Pancreas (tissue), 10 donors: Measurements from ENCODE around the gene AP4B1. TPM values are rescaled to one million over a fixed set of nuclear protein-coding genes. Genes with fewer than 3 reads are reported as not detected.

ENCODE experiments used
- ATAC-seq, 4 donors: fragments of 200-7000 bp; cut with Tn5 transposase; one replicate each; pipeline versions ENCODE4 v1.8.0 to v1.9.1; 2020; ENCODE audit warnings: mild to moderate bottlenecking in 4 of 4, moderate library complexity in 4 of 4
- DNase-seq, 6 donors: peaks; one replicate each; pipeline ENCODE4 v3.0.0-alpha.2; 2020
- FAIRE-seq: peaks from 2 replicates; lab custom pipeline; 2012; peaks lifted over from hg19 to GRCh38; lab: Jason Lieb, UNC
- H3K27ac ChIP-seq, 4 donors: fragments of 200-600 bp; sonication (generic); 1 replicate in 3 of 4; 2 replicates in 1 of 4; pipeline versions ENCODE4 v1.5.0 to v1.8.0; 2020
- H3K27me3 ChIP-seq, 4 donors: fragments of 200-600 bp; one replicate each; pipeline ENCODE4 v1.8.0; 2021
- H3K36me3 ChIP-seq, 3 donors: fragments of 200-600 bp; sonication (generic) in 1 of 3; one replicate each; pipeline versions ENCODE4 v1.5.0 to v1.8.0; 2020 to 2021
- H3K4me1 ChIP-seq, 3 donors: fragments of 200-600 bp; one replicate each; pipeline ENCODE4 v1.8.0; 2021
- H3K4me3 ChIP-seq, 4 donors: fragments of 200-600 bp; sonication (generic) in 2 of 4; one replicate each; pipeline versions ENCODE4 v1.5.0 to v1.8.0; 2020 to 2021
- H3K9me3 ChIP-seq, 4 donors: fragments of 200-600 bp; one replicate each; pipeline ENCODE4 v1.8.0; 2021
- CTCF ChIP-seq, 4 donors: fragments of 200-600 bp; sonication (generic) in 3 of 4; IDR thresholded peaks; one replicate each; pipeline versions ENCODE4 v1.5.0 to v1.8.0; 2021; ENCODE audit warnings: antibody characterized with exemption in 4 of 4
- WGBS, 2 donors: extraction: QIAGEN DNeasy Blood & Tissue Kit; methylation state at CpG; one replicate each; pipeline ENCODE4 v1.1.7; 2013; 5-methylcytosine and 5-hydroxymethylcytosine counted together
- intact Hi-C, 3 donors: fragments of 100-400 bp; cut with DNase I; formaldehyde crosslinking; loops; one replicate each; pipeline versions ENCODE4 v1.11.1 to v1.14.2; 2022
- polyA plus RNA-seq, 2 donors: library from polyadenylated mRNA; stranded (reverse); fragments of 200-250 nt; gene quantifications; one replicate each; pipeline ENCODE4 v1.2.3, GENCODE V29; 2013
- total RNA-seq, 6 donors: library from RNA; stranded (reverse); fragmentation: NEBNext Ultra II Directional in 4 of 6; extraction: Animal tissue kit (Norgen Biotek cat#: 25700) in 4 of 6; gene quantifications; one replicate each; pipeline versions ENCODE4 v1.2.1 to v1.2.4, GENCODE V29; 2021 to 2023
- donor health status: healthy with polysubstance abuse.
- donor health status: DM: no; HTN: no; CAD: no; lungs with moderate emphysema.
- donor health status: DM: no; HTN: no; CAD: no.
- donor health status: control.
- donor health status: control.
- donor health status: Bipolar disorder and iron deficiency.
- donor health status: DM: yes; HTN: yes; CAD: no.
- donor health status: DM: no; HTN: no; CAD: no.
- donor health status: DM: no; HTN: no; CAD: no.
- donor health status: DM: yes; HTN: yes; CAD: no.

Gene AP4B1
- total and polyA plus RNA-seq, 8 donors = 8.2 to 37.5 (median 12.7) TPM

GRCh38 chr1:113938192-113938591 is 33.6 kb upstream of the AP4B1 start:
- no peak for TF ChIP-seq CTCF (IDR thresholded peaks at IDR 0.05)
- Histone ChIP-seq H3K27me3 (no peaks in the 10 kb centered on the region), H3K9me3 (no peaks in the 10 kb centered on the region), H3K4me3 (no peak overlapping the region), H3K36me3 (peaks cover 0 to 3% (median 0%) of the 10 kb centered on the region in 3 donors), H3K27ac (no peak overlapping the region), H3K4me1 (peaks cover 9 to 22% (median 17%) of the 10 kb centered on the region in 3 donors)
- DNase-seq (no peak), FAIRE-seq (no peak), ATAC-seq (no peak)
- WGBS, 2 donors = 72 to 78% methylated on average over 5 of the region's 5 CpGs
- intact Hi-C loops = no loop called here

- Histone ChIP-seq H3K4me1 (peaks cover 20 to 32% (median 24%) of the 10 kb centered on the region in 3 donors), H3K36me3 (peaks cover 0 to 3% (median 0%) of the 10 kb centered on the region in 3 donors), H3K27me3 (no peaks in the 10 kb centered on the region), H3K4me3 (no peak overlapping the region), H3K27ac (no peak overlapping the region), H3K9me3 (no peaks in the 10 kb centered on the region)
- TF ChIP-seq CTCF (IDR thresholded peaks at IDR 0.05) = no peak
- ATAC-seq (no peak), FAIRE-seq (no peak), DNase-seq (no peak)
- intact Hi-C loops = no loop called here
- 79 to 89% methylated on average over 1 of the region's 1 CpG for WGBS, 2 donors
These were observed 32.5 kb upstream of the AP4B1 start for GRCh38 chr1:113937146-113937545.

- no peak for TF ChIP-seq CTCF (IDR thresholded peaks at IDR 0.05)
- peaks cover 26 to 44% (median 36%) of the 10 kb centered on the region in 3 donors for H3K4me1 ChIP-seq
- DNase-seq = no peak
- intact Hi-C loops = no loop called here
- no peaks in the 10 kb centered on the region for H3K9me3 ChIP-seq
- H3K36me3 ChIP-seq = no peaks in the 10 kb centered on the region
- no peak overlapping the region for H3K4me3 ChIP-seq
- FAIRE-seq = no peak
- no peak for ATAC-seq
- no peaks in the 10 kb centered on the region for H3K27me3 ChIP-seq
- WGBS, 2 donors = 82 to 89% methylated on average over 1 of the region's 1 CpG
- no peak overlapping the region for H3K27ac ChIP-seq
These were observed 31.4 kb upstream of the AP4B1 start for GRCh38 chr1:113935970-113936369.

- WGBS, 2 donors = 88 to 98% methylated on average over 1 of the region's 1 CpG
- H3K27ac ChIP-seq = no peak overlapping the region
- no peak for TF ChIP-seq CTCF (IDR thresholded peaks at IDR 0.05)
- no peak overlapping the region for H3K4me3 ChIP-seq
- H3K36me3 ChIP-seq = no peaks in the 10 kb centered on the region
- no peak for ATAC-seq
- peaks cover 26 to 48% (median 39%) of the 10 kb centered on the region in 3 donors for H3K4me1 ChIP-seq
- no peak for DNase-seq
- FAIRE-seq = no peak
- no peaks in the 10 kb centered on the region for H3K9me3 ChIP-seq
- H3K27me3 ChIP-seq = no peaks in the 10 kb centered on the region
- intact Hi-C loops = no loop called here
These were observed 30.6 kb upstream of the AP4B1 start for GRCh38 chr1:113935176-113935575.

GRCh38 chr1:113934511-113935055 is 30.0 kb upstream of the AP4B1 start:
- Histone ChIP-seq H3K4me1 (peaks cover 26 to 45% (median 39%) of the 10 kb centered on the region in 3 donors), H3K36me3 (no peaks in the 10 kb centered on the region), H3K27ac (no peak overlapping the region), H3K27me3 (no peaks in the 10 kb centered on the region), H3K9me3 (no peaks in the 10 kb centered on the region), H3K4me3 (no peak overlapping the region)
- 54 to 61% methylated on average over 5 of the region's 5 CpGs for WGBS, 2 donors
- no peak for TF ChIP-seq CTCF (IDR thresholded peaks at IDR 0.05)
- ATAC-seq (no peak), FAIRE-seq (no peak), DNase-seq (no peak)
- intact Hi-C loops = no loop called here
